Activated naive CD8-positive, alpha-beta T cell (primary cell): ENCODE data around the gene FSTL4.

Experiments used
- H3K27ac Mint-ChIP-seq: one replicate; pipeline ENCODE4 v1.8.0; 2021; ENCODE audit warnings: mixed read lengths
- H3K27me3 Mint-ChIP-seq: one replicate; pipeline ENCODE4 v1.8.0; 2021; ENCODE audit warnings: mixed read lengths
- H3K36me3 Mint-ChIP-seq: one replicate; pipeline ENCODE4 v1.8.0; 2021; ENCODE audit warnings: mixed read lengths
- H3K4me1 Mint-ChIP-seq: one replicate; pipeline ENCODE4 v1.8.0; 2021; ENCODE audit warnings: low read depth, mixed read lengths
- H3K4me3 Mint-ChIP-seq: one replicate; pipeline ENCODE4 v1.8.0; 2021; ENCODE audit warnings: mild to moderate bottlenecking, mixed read lengths
- H3K9me3 Mint-ChIP-seq: one replicate; pipeline ENCODE4 v1.8.0; 2021; ENCODE audit warnings: low read depth, mixed read lengths

FSTL4 gene

DNA sequence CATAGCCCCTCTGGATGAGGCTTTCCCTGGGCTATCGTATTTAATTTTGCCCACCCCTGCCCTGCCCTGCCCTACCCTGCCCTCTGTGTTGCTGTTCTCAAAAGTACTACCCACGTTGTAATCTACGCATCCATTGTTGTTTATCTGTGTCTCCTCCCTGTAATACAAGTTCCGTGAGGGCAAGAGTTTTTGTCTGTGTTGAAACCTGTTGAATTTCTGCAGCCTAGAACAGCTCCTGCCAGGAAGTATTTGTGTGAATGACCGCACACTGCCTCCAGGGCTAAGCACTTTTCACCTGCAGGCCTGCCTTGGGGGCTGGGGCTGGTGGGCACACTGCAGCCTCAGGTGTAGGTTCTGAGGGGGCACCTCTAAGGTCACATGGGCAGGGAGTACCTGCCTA, 315.7 kb downstream of the FSTL4 start:
- peaks cover 11% of the 10 kb centered on the region for H3K4me1 Mint-ChIP-seq
- H3K4me3 Mint-ChIP-seq, result no peak overlapping the region
- H3K27me3 Mint-ChIP-seq, result no peaks in the 10 kb centered on the region
- no peaks in the 10 kb centered on the region for H3K36me3 Mint-ChIP-seq
- H3K9me3 Mint-ChIP-seq, result no peaks in the 10 kb centered on the region
- no peak overlapping the region for H3K27ac Mint-ChIP-seq

- no peaks in the 10 kb centered on the region for H3K27me3 Mint-ChIP-seq
- H3K4me1 Mint-ChIP-seq, result peaks cover 11% of the 10 kb centered on the region
- H3K9me3 Mint-ChIP-seq, result no peaks in the 10 kb centered on the region
- H3K27ac Mint-ChIP-seq, result no peak overlapping the region
- H3K36me3 Mint-ChIP-seq, result no peaks in the 10 kb centered on the region
- H3K4me3 Mint-ChIP-seq, result no peak overlapping the region
These were observed 316.8 kb downstream of the FSTL4 start for GRCh38 chr5:133295520-133295919.

GRCh38 chr5:133294380-133294779, 318.0 kb downstream of the FSTL4 start:
- Mint-ChIP-seq H3K27me3 (no peaks in the 10 kb centered on the region), H3K27ac (no peak overlapping the region), H3K9me3 (no peaks in the 10 kb centered on the region), H3K4me1 (peaks cover 11% of the 10 kb centered on the region), H3K4me3 (no peak overlapping the region), H3K36me3 (no peaks in the 10 kb centered on the region)

- H3K9me3 Mint-ChIP-seq, result no peaks in the 10 kb centered on the region
- no peak overlapping the region for H3K27ac Mint-ChIP-seq
- H3K36me3 Mint-ChIP-seq, result no peaks in the 10 kb centered on the region
- peaks cover 9% of the 10 kb centered on the region for H3K4me1 Mint-ChIP-seq
- H3K27me3 Mint-ChIP-seq, result no peaks in the 10 kb centered on the region
- H3K4me3 Mint-ChIP-seq, result no peak overlapping the region
These were observed 318.4 kb downstream of the FSTL4 start for GRCh38 chr5:133293960-133294359.

- Mint-ChIP-seq H3K36me3 (no peaks in the 10 kb centered on the region), H3K9me3 (no peaks in the 10 kb centered on the region), H3K27me3 (no peaks in the 10 kb centered on the region), H3K4me3 (no peak overlapping the region), H3K4me1 (no peaks in the 10 kb centered on the region), H3K27ac (no peak overlapping the region)
These were observed 320.0 kb downstream of the FSTL4 start for GRCh38 chr5:133292300-133292699.

DNA sequence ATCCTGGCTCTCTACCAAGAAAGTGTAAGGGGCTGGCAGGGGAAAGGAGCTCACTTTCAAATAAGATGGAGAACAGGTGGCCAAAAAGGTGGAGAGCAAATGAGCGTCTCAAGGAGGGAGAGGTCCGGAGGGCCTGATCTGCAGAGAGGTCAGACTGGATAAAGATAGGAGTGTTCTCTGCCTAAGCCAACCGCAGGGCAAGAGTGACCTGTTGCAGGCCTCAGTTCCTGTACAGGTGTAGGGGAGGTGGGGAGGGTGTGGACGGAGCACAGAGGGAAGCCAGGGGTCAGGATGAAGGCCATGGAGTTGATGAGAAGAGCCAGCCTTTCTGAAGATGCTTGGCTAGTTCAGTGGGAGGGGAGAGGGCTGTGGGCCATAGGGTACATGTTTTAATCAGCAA, 320.8 kb downstream of the FSTL4 start:
- Mint-ChIP-seq H3K4me1 (no peaks in the 10 kb centered on the region), H3K27ac (no peak overlapping the region), H3K36me3 (no peaks in the 10 kb centered on the region), H3K27me3 (no peaks in the 10 kb centered on the region), H3K9me3 (no peaks in the 10 kb centered on the region), H3K4me3 (no peak overlapping the region)

- Mint-ChIP-seq H3K9me3 (no peaks in the 10 kb centered on the region), H3K27ac (no peak overlapping the region), H3K4me1 (no peaks in the 10 kb centered on the region), H3K4me3 (no peak overlapping the region), H3K27me3 (no peaks in the 10 kb centered on the region), H3K36me3 (no peaks in the 10 kb centered on the region)
These were observed 321.6 kb downstream of the FSTL4 start for GRCh38 chr5:133290669-133291240.

DNA sequence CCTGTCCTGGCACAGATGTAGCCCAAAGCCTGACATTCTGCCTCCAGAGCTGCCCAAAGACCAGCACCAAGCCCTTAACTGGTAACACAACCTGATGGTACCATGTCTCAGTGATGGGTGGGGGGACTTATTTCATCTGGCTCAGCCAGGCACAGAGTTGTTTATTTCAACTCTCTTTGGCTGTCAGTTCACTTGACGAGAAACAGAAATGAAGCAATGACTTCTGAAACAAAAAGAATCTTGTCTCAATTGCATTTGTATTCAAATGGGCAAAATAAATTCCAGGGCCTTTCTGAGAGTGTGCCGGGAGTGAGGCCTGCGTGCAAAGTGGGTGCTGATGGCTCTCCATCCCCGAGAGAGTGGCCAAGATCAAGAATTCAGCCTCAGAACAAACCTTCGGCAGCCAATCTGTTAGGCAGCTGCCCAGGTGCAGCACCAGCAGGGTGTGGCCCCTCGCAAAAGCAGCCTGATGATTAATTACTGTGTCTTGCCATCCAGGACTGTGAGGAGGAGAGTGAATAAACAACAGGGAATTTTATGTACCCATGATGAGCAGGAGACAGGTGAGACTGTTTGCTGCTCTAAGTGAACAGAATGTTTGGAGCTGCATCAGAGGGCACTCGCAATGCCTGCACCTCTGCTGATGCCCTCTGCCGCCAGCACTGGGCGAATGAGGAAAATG, 322.5 kb downstream of the FSTL4 start:
- Mint-ChIP-seq H3K27me3 (no peaks in the 10 kb centered on the region), H3K4me1 (no peaks in the 10 kb centered on the region), H3K4me3 (no peak overlapping the region), H3K9me3 (no peaks in the 10 kb centered on the region), H3K27ac (no peak overlapping the region), H3K36me3 (no peaks in the 10 kb centered on the region)

GRCh38 chr5:133287500-133287899, 324.8 kb downstream of the FSTL4 start:
- Mint-ChIP-seq H3K27ac (no peak overlapping the region), H3K4me1 (no peaks in the 10 kb centered on the region), H3K4me3 (no peak overlapping the region), H3K27me3 (no peaks in the 10 kb centered on the region), H3K9me3 (no peaks in the 10 kb centered on the region), H3K36me3 (no peaks in the 10 kb centered on the region)

DNA sequence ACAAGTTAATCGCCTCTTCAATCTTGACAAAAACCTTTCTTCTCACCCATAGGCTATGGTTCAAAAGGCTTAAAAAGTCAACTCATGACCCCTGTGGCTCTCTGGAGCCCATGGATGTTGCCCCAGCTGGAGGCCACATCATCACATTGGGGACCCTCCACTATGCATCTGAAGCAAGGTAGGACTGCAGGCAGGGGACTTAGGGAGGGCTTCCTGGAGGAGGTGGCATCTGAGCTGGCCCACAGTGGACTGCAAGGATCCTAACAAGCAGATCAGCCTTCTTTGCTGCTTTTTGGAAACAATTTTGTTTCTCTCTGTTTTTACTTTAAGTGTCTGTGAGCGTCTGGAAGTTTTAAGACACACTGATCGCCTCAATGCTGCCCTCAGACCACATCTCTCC, 325.9 kb downstream of the FSTL4 start:
- H3K9me3 Mint-ChIP-seq, result no peaks in the 10 kb centered on the region
- H3K27me3 Mint-ChIP-seq, result no peaks in the 10 kb centered on the region
- H3K4me1 Mint-ChIP-seq, result no peaks in the 10 kb centered on the region
- no peak overlapping the region for H3K4me3 Mint-ChIP-seq
- no peaks in the 10 kb centered on the region for H3K36me3 Mint-ChIP-seq
- H3K27ac Mint-ChIP-seq, result no peak overlapping the region

- Mint-ChIP-seq H3K36me3 (no peaks in the 10 kb centered on the region), H3K4me1 (no peaks in the 10 kb centered on the region), H3K27ac (no peak overlapping the region), H3K9me3 (no peaks in the 10 kb centered on the region), H3K4me3 (no peak overlapping the region), H3K27me3 (no peaks in the 10 kb centered on the region)
These were observed 326.7 kb downstream of the FSTL4 start for GRCh38 chr5:133285583-133286021.

GRCh38 chr5:133284306-133284705, 328.0 kb downstream of the FSTL4 start:
- no peaks in the 10 kb centered on the region for H3K9me3 Mint-ChIP-seq
- no peak overlapping the region for H3K4me3 Mint-ChIP-seq
- no peaks in the 10 kb centered on the region for H3K27me3 Mint-ChIP-seq
- no peaks in the 10 kb centered on the region for H3K36me3 Mint-ChIP-seq
- no peak overlapping the region for H3K27ac Mint-ChIP-seq
- H3K4me1 Mint-ChIP-seq, result no peaks in the 10 kb centered on the region

DNA sequence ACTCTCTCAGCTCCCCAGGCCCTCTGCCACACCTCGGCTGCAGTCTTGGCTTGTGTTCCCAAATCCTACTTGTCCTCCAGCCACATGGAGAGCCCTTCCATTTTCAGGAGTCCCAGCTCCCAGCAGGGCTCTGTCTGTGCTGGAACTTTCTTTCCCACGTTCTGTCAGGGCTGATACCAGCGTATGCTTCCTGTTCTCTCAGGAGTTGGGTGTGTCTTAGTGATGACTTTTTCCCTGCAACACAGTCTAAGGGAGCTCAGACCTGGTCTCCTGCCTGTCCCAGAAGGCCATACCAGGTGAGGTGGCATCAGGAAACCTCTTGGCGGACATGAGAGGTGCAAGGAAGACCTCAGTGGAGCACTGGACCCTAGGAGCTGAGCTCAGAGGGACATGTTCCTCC, 334.0 kb downstream of the FSTL4 start:
- Mint-ChIP-seq H3K36me3 (no peaks in the 10 kb centered on the region), H3K27ac (no peak overlapping the region), H3K4me3 (no peak overlapping the region), H3K27me3 (no peaks in the 10 kb centered on the region), H3K4me1 (no peaks in the 10 kb centered on the region), H3K9me3 (no peaks in the 10 kb centered on the region)

GRCh38 chr5:133277744-133278143, 334.6 kb downstream of the FSTL4 start:
- H3K36me3 Mint-ChIP-seq, result no peaks in the 10 kb centered on the region
- H3K4me1 Mint-ChIP-seq, result no peaks in the 10 kb centered on the region
- H3K27me3 Mint-ChIP-seq, result no peaks in the 10 kb centered on the region
- H3K9me3 Mint-ChIP-seq, result no peaks in the 10 kb centered on the region
- H3K27ac Mint-ChIP-seq, result no peak overlapping the region
- H3K4me3 Mint-ChIP-seq, result no peak overlapping the region

DNA sequence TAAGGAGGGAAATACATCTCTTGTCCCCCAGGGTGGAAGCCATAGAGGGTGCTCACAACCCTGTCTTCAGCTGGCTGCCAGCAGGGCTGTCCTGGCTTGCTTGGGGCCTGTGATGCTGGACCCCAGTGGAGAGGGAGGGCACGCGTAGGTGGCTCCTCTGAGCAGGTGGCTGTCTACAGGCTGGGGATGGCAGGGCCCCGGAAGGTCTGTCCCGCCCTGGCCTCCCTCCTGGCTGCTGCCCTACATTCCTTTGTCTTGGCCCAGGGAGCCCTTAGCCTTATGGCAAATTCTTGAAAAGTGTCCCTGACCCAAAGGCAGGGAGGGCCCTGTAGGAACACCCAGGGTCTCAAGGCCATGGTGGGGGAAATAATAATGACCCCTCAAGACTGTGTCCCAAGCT, 336.2 kb downstream of the FSTL4 start:
- Mint-ChIP-seq H3K27me3 (no peaks in the 10 kb centered on the region), H3K9me3 (no peaks in the 10 kb centered on the region), H3K4me1 (no peaks in the 10 kb centered on the region)

DNA sequence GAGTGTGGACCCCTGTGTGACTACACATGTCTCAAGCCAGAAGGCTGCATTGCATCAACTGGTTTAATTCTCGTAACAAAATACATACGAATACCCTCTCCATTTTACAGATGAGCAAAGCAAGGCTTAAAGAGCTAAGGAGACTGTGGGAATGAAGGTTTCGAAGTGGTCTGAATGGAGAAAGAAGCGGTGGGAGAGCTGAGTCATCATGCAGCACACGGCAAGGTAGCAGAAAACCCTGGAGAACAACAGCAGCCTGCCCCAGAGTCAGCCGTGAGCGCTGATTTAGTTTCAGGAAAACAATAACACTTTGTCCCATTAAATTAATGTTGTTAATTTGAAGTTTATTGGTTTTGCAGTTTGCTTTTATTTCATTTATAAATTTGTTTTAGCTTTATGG, 336.7 kb downstream of the FSTL4 start:
- H3K4me1 Mint-ChIP-seq, result no peaks in the 10 kb centered on the region
- H3K9me3 Mint-ChIP-seq, result no peaks in the 10 kb centered on the region
- no peaks in the 10 kb centered on the region for H3K27me3 Mint-ChIP-seq
- H3K4me3 Mint-ChIP-seq, result no peak overlapping the region
- H3K27ac Mint-ChIP-seq, result no peak overlapping the region
- no peaks in the 10 kb centered on the region for H3K36me3 Mint-ChIP-seq

More for the DNA sequence above, 336.2 kb downstream of the FSTL4 start:
- Mint-ChIP-seq H3K27ac (no peak overlapping the region), H3K36me3 (no peaks in the 10 kb centered on the region), H3K4me3 (no peak overlapping the region)
